Hematopoietic multipotent progenitor cell (in vitro differentiated cells): ENCODE data around the gene INSRR. TPM values are rescaled to one million over a fixed set of nuclear protein-coding genes. Genes with fewer than 3 reads are reported as not detected.

Experiments
- DNase-seq, 3 donors: peaks; one replicate each; pipeline ENCODE4 v3.0.0-alpha.2; 2011 to 2015; ENCODE audit warnings: low read depth in 2 of 3, low spot score in 2 of 3
- total RNA-seq: library from RNA; depleted of rRNA; stranded (reverse); fragments of >200 nt; gene quantifications from one replicate; pipeline ENCODE4 v1.2.3, GENCODE V29; 2012

INSRR gene
- total RNA-seq: under 0.01 TPM

DNA sequence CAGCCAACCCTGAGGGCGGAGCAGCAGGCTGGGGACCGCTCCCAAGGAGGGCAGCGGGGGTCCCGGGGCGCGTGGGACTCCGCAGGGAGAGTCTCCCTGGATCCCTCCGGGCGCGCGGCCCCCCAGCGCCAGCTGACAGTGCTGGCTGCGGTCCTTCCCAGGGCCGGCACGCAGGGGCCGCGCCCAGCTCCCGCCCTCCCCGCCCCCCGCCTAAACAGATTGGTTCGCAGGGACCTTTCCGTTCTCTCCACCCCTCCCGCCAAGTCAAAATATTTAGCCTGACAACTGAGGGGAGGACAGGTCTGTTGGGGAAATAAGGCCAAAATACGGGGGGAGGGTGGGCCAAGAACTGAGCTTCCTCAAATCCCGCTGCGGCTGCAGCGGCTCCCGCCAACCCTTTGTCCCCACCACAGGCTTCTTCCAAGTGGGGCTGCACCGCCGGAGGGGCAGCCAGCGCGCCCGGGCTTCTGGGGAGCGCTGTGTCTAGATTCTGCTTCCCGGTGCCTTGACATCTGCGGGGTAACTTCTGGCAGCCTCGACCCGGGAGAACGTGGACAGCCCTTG is at the start of gene INSRR:
Gene INSRR, minus strand, starts transcription at position 159 of the 564 bp plus-strand sequence. CDS start 496 bp downstream, outside the sequence.
- peak in 1 of 3 donors; percentile 25 for DNase-seq

DNA sequence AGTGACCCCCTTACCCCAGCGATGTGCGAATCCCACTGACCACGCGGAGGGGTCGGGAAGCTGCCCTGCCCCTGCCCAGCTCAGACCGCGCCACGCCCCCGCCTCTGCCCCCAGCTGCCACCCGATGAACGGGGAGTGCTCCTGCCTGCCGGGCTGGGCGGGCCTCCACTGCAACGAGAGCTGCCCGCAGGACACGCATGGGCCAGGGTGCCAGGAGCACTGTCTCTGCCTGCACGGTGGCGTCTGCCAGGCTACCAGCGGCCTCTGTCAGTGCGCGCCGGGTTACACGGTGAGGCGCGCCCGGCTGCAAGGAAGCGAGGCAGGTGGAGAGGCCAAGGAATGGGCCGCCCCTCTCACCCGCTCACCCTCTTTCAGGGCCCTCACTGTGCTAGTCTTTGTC is 49.6 kb upstream of the INSRR start:
- no peak for DNase-seq

DNA sequence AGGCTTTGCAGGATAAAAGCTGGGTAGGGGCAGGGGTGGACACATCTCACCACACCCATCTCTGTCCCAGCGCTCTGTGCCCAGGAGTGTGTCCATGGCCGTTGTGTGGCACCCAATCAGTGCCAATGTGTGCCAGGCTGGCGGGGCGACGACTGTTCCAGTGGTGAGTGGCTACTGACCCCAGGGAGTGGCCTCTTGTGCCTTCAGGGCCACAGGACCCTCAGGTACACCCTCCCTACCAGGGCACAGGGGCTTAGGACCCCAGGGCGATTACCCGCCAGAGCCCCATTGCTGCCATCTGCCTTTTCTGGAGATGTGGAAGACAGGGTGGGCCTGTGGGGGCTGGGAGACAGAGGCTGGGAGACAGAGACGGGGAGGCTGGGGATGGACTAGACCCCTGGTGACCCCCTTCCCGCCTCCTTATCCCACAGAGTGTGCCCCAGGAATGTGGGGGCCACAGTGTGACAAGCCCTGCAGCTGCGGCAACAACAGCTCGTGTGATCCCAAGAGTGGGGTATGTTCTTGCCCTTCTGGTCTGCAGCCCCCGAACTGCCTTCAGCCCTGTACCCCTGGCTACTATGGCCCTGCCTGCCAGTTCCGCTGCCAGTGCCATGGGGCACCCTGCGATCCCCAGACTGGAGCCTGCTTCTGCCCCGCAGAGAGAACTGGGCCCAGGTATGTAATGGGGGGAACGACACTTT is 47.4 kb upstream of the INSRR start:
- no peak for DNase-seq

- no peak for DNase-seq
Measured at GRCh38 chr1:156905651-156906050, 46.7 kb upstream of the INSRR start.

DNA sequence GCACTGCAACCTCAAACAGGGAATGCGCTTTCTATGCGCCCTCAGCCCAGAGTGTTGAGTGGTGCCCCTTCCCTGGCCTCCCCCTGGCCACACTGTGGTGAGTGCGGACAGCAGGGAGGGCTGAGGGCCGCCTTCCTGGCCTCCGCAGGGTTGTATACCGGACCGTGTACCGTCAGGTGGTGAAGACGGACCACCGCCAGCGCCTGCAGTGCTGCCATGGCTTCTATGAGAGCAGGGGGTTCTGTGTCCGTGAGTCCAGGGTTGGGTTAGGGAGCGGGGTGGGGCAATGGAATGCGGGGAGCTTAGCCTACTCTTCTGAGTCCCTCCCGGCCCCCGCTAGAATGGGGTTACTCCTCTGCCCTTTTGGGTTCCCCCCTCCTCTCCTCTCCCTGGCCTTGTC is 46.3 kb upstream of the INSRR start:
- DNase-seq: no peak

- DNase-seq: no peak
Measured at GRCh38 chr1:156904187-156904959, 45.5 kb upstream of the INSRR start.

DNA sequence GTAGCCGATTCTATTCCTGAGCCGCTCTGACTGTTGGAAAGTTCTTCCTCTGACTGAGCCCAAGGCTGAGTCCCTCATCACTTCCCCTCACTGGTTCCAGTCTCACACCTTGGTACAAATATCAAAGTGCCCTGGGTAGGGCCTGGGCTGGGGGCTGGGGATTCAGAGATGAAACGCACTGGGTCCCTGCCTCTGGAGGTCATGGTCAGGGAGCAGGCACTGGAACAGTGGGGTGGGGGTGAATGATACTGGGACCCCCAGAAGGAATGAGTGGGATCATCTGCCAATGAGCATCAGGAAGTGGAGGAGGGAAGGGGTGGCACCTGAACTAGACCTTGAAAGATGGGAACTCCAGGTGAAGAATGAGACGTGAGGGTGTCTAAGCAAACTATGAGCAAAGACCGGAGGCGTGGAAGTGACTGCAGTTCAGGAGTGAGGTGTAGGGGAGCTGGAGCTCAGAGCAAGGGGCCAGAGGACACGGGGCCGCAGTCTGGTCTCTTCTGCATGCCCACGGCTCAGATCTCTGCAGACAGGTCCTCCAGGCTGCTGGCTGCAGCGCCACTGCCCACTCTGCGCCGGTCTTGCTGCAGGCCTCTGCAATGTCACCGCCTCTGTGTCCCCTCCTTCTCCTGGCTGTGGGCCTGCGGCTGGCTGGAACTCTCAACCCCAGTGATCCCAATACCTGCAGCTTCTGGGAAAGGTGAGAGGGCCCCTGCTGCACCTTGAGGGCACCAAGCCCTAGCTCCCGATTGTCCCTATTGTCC is 44.6 kb upstream of the INSRR start:
- DNase-seq: no peak

DNA sequence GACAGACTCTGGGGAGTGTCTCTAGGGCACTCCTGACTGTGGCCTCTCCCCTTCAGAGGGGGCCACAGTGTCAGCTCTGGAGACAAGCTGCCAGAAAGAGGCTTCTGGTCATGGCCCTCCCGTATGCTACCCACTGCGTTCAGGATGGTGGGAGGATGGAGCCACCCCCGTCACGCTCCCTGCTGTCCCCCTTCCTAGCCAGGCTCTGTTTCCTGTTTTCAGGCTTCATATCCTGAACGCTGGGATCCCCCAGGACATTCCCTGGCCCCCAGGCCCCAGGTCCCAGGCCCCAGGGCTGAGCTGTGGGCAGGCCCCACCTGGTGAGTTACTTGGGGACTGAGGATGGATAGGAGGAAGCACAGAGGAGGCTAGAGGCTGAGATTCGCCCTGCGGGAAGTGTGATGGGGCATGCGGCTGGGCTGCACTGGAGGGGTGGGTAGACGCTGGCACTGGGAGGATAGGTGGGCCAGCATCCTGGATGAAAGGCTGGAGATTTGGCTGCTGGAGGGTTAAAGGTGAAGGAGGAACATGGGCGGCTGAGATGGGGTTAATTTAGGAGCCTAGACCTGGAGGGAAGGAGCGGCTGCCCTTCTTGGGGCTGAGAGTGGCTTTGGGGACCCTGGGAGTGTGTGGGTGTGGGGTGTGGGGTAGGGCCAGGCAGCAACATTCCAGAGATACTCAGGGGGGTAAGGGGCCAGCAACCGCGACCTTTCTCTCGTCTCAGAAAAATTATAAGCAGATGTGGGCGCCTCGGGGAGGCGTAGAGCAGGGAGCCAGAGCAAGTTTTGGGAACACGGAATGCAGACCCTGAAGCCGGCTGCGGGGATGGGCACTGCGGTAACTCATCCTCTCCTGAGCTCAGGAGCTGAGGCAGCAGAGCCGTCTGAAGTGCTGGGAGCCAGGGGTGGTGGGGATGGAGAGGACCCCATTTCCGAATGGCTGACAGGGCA is 43.3 kb upstream of the INSRR start:
- no peak for DNase-seq

GRCh38 chr1:156901590-156901900 is 42.6 kb upstream of the INSRR start:
- DNase-seq: no peak

GRCh38 chr1:156900896-156901589 is 42.1 kb upstream of the INSRR start:
- no peak for DNase-seq

GRCh38 chr1:156899956-156900718 is 41.2 kb upstream of the INSRR start:
- no peak for DNase-seq

DNA sequence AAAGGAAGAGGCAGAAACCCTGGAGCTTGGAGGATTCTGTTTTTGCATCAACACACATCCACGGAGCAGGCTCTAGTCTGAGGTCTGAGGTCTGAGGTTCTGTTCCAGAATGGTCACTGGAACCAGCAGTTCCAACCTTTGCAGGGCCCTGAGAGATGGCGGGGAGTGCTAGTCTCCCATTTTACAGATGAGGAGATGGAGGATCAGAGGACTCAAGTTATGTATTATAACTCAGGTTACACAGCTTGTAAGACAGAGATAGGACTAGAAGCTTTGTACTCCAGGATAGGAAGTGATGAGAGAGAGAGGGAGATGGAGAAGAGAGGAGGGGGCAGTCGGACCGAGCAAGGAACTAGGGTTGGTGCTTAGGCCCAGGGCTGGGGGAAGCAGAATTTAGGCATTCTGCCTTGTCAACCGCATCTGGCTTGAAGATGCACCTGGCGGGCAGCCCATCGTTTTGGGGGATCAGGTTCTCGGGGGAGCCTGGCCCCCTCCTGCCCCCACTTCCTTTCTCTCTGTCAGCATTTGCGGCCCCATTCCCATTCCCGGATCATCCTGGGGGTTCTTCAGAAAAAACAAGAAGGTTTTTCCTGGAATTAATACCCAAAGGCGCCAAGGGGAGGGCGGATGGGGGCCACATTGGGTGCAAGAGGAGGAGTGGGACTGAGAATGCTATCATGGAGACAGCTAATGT is 40.2 kb upstream of the INSRR start:
- no peak for DNase-seq

DNA sequence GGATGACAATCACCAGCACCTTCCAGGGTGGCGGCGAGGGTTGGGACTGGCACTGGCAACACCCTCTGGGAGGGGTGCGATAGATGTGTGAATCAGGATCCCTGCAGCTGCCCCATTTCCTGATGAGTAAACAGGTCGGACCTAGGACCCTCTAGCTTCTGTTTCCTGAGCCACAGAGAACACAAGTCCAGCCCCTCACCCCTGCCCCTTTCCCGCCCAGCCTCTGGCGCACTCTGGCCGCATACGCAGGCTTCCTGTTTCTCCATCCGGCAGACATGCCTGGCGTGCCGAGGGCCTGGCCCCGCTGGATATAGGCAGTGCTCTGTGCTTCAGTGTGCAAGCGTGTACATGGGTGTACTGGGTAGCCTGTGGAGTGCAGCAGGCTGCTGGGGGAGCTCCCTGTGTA is 39.2 kb upstream of the INSRR start:
- DNase-seq: peak in 2 of 3 donors; percentile 90 to 94

DNA sequence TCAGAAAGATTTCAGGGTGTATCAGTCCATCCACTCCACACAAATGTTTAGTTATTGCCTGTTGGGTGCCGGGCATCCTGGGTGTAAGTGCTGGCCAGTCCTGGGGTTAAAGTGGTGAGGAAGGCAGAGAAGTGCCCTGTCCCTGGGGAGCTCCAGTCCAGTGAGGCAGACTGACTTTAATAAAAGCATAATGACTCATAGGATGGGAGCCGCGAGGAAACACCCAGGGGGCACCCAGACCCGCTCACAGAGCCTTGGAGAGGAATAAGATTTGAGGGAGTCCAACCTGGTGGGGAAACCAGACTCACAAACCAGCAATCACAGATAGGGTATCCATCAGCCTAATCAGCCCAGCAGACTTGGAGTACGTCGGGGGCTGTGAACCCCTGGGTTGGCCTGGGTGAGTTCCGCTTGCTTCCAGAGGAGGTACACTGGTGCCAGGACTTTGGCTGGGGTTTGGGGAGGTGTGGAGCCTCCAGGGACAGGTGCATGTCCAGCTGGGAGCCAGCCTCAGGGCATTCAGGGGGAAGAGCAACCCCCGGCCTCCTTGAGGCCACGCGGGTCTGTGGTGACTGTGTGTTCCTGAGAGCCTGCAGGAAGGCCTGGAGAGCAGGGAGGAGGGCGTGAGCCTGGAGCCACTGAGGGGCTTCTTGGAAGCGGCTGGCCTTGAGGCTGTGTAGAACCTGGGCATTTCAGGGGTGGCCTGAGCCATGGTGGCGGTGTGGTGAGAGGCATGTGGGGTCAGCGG is 38.3 kb upstream of the INSRR start:
- DNase-seq: no peak

- DNase-seq: no peak
Measured at GRCh38 chr1:156896490-156897033, 37.6 kb upstream of the INSRR start.

- DNase-seq: no peak
Measured at GRCh38 chr1:156895927-156896326, 37.0 kb upstream of the INSRR start.

DNA sequence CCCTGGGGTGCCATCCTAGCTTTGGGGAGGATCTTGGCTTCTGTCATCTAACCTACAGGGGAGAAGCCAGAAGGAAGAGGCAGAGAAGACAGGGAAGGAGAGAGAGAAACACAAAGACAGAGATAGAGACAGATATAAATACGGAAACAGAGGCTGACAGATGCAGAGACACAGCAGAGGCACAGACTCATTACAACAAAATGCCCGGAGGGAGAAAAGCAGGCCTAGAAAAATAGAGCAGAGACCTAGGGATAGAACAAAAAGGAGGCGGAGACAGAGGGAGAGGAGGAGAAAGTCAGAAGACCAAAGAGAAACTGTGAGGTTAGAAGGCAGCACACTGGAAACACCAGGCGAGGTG is 36.5 kb upstream of the INSRR start:
- no peak for DNase-seq
